ENCODE measurements around the gene RPS6KA2.

Gene RPS6KA2

GRCh38 chr6:166595949-166596348, 31.1 kb downstream of the RPS6KA2 start:
- H3K4me3 ChIP-seq (ENCODE audit: low read depth, low read length), result no peak overlapping the region
- no peak for TF ChIP-seq CTCF (IDR thresholded peaks at IDR 0.05; ENCODE audit: low read depth, low read length, missing control alignments)
- no peak for DNase-seq (ENCODE audit: low read depth)

- no peak overlapping the region for H3K4me3 ChIP-seq (ENCODE audit: low read depth, low read length)
- no peak for DNase-seq (ENCODE audit: low read depth)
- TF ChIP-seq CTCF (IDR thresholded peaks at IDR 0.05; ENCODE audit: low read depth, low read length, missing control alignments), result no peak
Observed at GRCh38 chr6:166595061-166595780, 31.8 kb downstream of the RPS6KA2 start.

GRCh38 chr6:166592821-166593220, 34.2 kb downstream of the RPS6KA2 start:
- TF ChIP-seq CTCF (IDR thresholded peaks at IDR 0.05; ENCODE audit: low read depth, low read length, missing control alignments), result no peak
- no peak for DNase-seq (ENCODE audit: low read depth)
- no peak overlapping the region for H3K4me3 ChIP-seq (ENCODE audit: low read depth, low read length)

GRCh38 chr6:166591961-166592520, 35.0 kb downstream of the RPS6KA2 start:
- TF ChIP-seq CTCF (IDR thresholded peaks at IDR 0.05; ENCODE audit: low read depth, low read length, missing control alignments), result no peak

GRCh38 chr6:166591026-166591425, 36.0 kb downstream of the RPS6KA2 start:
- no peak for TF ChIP-seq CTCF (IDR thresholded peaks at IDR 0.05; ENCODE audit: low read depth, low read length, missing control alignments)
- no peak overlapping the region for H3K4me3 ChIP-seq (ENCODE audit: low read depth, low read length)
- no peak for DNase-seq (ENCODE audit: low read depth)

More at GRCh38 chr6:166591961-166592520, 35.0 kb downstream of the RPS6KA2 start:
- DNase-seq (ENCODE audit: low read depth), result no peak
- H3K4me3 ChIP-seq (ENCODE audit: low read depth, low read length), result no peak overlapping the region

GRCh38 chr6:166589786-166590574, 37.1 kb downstream of the RPS6KA2 start:
- H3K4me3 ChIP-seq (ENCODE audit: low read depth, low read length), result no peak overlapping the region
- no peak for DNase-seq (ENCODE audit: low read depth)
- TF ChIP-seq CTCF (IDR thresholded peaks at IDR 0.05; ENCODE audit: low read depth, low read length, missing control alignments), result no peak

Data from GM12864 (cell line).